Stimulated activated CD8-positive, alpha-beta memory T cell treated with anti-CD3 and anti-CD28 coated beads, Interleukin-12 subunit alpha, Interleukin-12 subunit beta, amount 100 ng/mL, for 24 hours (primary cell): Measurements from ENCODE around the gene PRKCA.
"Not testable (repeated sequence)": the region's sequence is repeated elsewhere in the genome, so short reads cannot be mapped to it uniquely, and the experiment has no call there.

Source experiments
- DNase-seq: peaks from one replicate; pipeline ENCODE4 v3.0.0-alpha.2; 2020; ENCODE audit errors: extremely low read depth

The PRKCA gene

DNA sequence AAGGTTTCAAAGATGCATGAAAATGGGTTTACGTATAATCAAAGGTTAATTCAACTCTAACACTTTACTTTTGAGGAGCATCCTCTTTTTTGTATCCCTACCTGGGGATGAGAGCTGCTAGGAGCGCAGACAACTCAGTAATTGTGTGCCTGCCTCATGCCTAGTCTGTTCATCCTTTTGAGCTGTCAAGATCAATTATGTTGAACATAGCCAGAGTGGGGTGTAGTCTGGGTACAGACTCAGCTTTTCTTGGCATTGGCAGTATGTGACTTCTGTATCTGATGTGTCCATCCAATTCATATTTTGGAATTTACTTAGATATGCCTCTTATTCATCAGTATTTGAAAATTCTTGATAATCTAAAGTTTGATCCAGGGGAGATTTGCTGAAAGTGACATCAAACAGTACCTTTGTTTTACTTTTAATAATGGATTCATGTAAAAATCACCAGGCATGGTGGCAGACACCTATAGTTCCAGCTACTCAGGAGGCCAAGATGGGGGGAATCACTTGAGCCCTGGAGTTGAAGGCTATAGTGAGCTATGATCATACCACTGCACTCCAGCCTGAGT lies 24.1 kb downstream of the PRKCA start:
- DNase-seq: no peak

DNA sequence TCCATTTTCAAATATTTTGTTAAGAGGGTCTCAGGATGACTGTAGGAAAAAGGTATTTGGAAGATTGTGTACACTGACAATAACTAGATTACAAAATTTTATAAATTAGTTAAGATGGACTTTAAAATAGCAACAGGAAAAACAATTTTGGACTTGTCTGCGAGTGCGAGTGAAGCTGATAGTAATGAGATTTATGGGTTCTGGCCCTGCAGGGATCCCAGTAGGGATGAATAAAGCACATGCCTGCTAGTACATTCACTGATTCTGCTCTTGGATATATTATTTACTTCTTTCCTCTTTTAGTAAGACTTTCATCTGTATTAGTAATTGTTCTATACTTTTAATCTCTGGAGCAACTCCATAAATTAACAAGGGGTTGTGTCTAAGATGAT lies 28.2 kb downstream of the PRKCA start:
- DNase-seq: no peak

DNA sequence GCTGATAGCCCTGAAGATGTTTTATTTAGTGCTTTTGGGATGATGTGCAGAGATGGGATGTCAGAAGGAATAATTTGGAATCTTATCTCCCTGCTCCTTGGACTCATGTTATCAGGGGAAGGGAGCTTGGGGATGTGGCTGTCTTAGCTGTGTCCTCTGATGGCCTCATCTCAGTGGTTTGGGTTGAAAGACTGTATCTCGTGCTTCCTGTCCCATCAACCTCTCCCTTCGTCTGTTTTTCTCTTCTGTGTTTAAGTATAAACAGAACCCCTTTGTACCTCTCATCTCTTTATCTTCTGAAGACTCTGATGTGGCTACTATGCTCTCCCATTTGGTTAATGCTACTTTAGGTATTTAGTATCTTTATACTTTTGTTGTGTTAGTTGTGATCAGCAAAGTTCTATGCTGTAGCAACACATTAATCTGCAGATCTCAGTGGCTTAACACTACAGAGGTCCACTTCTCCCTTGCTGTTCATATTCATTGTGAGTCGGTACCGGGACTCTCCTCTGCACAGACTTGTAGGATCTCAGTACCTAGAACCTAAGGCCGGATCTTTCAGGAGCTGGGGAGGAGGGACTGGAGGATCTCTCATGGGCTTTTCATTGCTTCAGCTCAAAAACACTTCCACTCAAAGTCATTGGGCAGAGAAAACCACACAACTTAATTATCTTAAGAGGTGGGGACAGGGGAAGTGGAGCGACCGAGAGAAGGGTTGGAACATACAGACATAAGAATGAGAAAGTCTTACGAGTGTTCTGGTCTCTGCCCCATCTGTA lies 28.8 kb downstream of the PRKCA start:
- no peak for DNase-seq

DNA sequence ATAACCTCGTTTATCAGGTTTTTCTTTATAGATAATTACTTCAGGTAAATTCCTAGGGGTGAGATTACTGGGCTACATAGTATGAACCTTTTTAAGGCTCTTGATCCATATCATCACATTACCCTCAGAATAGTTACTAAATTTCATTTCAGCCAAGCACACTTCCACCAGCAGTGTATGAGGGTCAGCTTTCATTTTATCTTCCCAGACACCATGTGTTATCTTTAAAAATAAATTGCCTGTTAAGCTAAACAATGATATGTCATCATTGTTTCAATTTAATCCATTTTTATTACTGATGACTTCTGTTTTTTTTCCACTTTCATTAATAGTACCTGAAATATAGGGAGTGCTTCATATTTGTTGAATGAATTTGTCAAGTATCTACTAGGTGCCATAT lies 33.4 kb downstream of the PRKCA start:
- no peak for DNase-seq

DNA sequence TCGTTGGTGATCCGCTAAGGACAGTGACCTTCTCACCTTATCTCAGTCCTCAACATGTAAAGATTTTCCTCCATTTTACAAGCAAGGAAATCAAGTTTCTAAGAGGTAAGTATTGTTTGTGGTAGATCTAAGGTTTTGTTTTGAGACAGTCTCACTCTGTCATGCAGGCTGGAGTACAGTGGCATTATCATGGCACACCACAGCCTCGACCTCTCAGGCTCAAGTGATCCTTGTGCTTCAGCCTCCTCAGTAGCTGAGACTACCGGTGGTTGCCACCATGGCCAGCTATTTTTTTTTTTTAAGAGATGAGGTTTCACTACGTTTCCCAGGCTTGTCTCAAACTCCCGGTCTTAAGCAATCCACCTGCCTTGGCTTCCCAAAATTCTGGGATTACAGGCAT lies 34.9 kb downstream of the PRKCA start:
- no peak for DNase-seq

DNA sequence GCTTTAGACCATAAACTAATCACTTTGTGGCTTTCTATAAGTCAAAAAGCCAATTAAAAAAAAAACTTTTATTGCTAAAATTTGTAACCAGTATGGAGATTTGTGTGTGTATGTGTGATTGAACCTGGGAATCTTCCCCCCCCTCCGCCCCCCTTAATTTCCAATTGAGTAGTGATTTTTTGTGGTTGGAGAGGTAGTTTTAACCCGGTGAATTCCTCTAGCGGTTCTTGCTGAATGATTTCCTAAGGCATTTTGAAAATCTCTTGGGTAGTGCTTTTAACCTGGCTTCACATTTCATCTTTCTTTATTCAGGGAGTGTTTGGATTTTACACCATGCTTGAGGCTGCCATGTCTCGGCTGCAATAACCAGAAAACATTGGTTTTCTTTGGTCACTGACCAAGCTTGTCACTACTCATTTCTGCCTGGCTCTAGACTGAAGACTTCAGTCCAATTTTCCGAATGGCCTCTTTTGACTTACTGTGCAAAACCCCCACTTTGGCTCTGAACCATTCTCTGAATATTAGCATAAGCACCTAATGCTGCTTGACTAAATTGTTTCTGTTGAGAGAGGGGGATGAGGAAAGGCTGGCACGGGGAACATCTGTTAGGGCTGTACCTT lies 35.6 kb downstream of the PRKCA start:
- no peak for DNase-seq

DNA sequence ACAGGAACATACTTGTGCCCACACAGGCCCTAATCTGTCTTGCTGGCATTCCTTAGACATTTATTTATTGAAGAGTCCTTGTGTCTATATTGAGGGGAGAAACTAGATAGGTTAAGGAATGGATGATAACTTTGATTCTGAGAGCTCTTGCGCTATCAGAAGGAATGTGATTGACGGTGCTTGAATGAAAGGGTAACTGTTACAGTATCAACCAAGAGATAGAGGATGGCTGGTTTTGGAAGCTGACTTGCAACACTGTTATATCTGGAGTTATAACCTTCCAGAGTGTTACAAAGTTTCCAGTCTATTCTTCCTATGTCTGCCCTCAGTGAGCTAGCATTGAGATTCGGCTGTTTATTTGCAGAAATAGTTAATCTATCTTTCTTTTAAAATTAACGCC lies 36.5 kb downstream of the PRKCA start:
- DNase-seq: no peak

DNA sequence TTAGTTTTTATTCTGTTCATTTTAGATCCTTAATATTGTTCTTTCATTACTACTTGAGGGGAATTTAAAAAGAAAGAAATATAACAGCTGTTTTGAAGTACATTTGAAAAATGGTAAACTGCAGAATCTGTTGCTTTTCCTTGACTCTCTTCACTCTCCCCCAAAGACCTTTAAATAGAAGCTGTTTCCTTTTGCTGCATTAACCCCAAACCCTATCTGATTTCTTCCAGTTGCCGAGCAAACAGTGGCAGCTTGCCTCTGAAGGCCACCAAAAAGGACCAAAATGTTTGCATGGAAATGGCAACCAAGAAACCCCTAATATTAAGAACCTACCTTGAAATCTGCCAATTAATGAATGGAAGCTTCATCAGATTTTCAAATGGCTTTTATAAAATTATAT lies 37.1 kb downstream of the PRKCA start:
- DNase-seq: no peak

DNA sequence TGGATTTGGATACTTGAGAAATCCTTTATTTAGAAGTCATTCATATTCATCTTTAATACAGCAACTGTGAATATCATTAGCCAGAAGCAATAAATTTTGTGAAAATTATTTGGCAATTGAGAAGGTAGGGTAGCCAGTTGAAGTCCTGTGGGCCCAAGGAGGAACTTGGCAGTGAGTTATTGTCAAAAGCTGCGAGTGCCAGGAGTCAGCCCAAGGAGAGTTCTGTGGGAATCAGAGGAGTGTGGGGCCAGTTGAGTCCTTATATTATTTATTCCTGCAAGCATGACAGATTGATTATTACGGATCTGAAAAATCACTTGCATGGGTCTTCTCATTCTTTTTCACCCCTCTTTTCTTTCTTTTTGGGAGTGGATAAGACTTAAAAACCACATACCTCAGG lies 38.3 kb downstream of the PRKCA start:
- DNase-seq: no peak

DNA sequence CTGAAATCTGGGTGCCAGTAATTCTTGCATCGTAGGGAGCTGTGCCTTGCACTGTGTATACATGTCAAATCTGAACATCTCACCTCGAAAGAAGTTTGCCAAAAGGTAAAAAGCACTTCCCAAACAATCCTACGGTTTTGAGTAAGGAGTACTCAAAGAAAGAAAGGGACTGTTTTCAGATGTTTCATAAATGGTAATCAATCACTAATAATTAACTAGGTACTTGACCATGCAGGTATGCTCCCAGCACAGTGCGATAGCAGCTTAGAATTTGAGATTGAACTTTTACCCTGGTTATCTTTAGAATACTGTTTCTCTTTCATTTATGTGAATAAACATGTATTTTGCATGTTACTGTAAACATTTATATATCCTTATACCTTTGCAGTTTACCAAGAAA lies 39.0 kb downstream of the PRKCA start:
- no peak for DNase-seq

DNA sequence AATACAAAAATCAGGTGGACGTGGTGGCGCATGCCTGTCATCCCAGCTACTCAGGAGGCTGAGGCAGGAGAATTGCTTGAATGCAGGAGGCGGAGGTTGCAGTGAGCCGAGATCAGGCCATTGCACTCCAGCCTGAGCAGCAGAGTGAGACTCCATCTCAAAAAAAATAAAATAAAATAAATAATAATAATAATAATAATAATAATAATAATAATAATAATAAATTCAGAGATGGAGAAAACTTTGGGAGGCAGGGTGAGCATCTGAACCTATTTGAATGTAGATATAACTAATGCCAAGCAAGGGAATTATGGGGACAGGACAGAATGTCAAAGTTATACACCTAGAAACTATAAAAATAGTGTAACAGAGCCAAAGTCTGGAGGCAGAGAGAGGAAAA lies 39.9 kb downstream of the PRKCA start:
- DNase-seq: not testable (repeated sequence)

DNA sequence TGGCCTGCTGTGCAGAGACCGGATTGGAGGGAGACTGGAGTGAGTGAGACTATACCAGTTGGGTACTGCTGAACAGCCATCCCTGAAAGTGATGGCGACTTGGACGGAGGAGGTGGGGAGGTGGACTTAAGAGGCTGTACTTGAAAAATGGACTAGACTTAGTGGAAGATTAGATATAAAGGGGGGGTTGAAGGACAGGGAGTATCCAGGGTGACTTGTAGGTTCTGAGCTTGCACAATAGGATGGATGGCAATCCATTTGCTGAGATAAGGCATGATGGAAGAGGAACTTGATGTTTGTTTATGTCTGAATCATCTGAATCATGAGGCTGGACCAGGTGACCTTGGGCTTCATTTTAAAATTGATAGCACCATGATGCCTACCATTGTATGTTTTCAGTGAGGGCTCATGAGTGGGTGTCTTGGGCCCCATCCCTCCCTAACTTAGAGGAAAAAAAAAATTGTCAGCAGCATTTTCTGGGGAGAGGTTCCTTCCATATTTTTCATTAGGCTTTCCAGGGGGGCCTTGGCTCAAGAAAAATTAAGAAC lies 41.2 kb downstream of the PRKCA start:
- no peak for DNase-seq

DNA sequence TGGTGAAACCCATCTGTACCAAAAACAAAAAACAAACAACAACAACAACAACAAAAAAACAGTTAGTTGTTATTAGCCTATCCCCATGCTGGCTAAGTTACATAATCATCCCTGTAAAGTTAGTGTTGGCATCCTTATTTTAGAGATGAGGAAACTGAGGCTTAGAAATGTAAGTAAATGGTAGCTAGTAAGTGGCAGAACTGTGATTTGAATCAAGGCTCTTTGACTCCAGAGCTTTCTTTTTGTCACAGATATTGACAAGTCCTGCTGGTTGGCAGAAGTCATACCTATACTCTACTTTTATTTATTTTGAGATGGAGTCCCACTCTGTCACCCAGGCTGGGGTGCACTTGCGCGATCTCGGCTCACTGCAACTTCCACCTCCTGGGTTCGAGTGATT lies 42.1 kb downstream of the PRKCA start:
- DNase-seq: no peak

DNA sequence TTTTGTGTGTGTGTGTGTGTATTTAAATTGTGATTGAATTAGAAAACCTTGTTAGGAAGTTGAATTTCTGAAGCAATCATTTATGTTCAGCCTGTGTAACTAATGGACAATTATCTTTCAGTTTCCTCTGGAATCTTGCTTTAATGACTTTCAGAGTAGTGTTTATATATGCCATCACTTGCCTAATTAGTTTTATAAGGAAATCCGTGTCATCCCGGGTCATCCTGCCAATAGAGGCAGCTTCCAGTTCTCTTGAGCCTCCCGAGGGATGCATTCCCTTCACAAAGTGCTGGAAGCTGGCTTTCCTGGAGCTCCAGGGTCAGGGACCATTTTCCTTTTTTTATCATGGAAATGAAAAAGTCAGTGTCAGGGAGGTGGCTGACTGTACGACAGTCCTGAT lies 42.9 kb downstream of the PRKCA start:
- no peak for DNase-seq

DNA sequence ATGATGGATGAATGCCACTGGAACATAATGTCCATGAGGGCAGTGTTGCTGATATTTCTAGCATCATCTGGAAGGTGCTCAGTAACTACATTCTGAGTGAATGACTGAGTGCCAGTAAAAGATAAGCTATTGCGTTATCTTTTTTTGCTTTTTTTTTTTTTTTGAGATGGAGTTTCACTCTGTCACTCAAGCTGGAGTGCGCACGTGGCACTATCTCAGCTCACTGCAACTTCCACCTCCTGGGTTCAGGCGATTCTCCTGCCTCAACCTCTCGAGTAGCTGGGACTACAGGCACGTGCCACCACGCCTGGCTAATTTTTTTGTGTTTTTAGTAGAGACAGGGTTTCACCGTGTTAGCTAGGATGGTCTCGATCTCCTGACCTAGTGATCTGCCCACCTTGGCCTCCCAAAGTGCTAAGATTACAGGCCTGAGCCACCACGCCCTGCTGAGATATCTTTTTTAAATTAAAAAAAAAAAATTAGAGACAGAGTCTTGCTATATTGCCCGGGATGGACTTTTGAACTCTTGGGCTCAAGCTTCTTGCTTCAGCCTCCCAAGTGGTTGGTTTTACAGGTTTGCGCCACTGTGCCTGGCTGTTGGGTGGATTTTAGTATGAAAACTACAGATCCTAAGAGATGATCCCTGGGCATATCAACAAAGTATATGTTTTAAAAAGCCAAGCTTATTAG lies 43.7 kb downstream of the PRKCA start:
- DNase-seq: not testable (repeated sequence)

DNA sequence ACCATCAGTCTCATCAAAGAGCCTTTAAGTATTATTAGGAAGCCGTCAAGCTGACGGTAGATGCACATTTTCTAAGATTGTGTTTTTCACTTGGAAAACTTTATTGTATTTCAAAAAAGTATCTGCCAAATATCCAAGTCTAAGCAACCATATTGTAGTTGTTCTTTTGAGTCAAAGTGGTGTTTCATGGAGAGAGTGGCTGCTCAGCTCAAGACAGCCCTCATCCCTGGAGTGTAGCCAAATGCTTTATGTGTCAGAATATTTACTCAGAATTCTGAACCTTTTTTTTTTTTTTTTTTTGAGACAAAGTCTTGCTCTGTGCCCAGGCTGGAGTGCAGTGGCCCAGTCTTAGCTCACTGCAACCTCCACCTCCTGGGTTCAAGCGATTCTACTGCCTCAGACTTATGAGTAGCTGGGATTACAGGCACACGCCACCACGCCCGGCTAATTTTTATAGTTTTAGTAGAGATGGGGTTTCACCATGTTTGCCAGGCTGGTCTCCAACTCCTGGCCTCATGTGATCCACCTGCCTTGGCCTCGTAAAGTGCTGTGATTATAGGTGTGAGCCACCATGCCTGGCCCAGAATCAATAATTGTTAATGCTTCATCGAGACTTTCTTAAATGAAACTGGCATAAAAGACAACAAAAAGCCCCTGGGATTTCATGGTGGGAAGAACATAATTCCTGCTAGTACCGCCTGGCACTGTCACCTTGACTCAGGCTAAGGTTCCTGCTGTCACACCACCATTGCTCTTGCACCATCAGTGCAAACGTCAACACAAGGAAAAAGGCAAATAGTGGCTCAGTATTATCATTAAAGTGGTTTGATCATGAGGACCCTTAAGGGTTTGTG lies 45.5 kb downstream of the PRKCA start:
- no peak for DNase-seq

DNA sequence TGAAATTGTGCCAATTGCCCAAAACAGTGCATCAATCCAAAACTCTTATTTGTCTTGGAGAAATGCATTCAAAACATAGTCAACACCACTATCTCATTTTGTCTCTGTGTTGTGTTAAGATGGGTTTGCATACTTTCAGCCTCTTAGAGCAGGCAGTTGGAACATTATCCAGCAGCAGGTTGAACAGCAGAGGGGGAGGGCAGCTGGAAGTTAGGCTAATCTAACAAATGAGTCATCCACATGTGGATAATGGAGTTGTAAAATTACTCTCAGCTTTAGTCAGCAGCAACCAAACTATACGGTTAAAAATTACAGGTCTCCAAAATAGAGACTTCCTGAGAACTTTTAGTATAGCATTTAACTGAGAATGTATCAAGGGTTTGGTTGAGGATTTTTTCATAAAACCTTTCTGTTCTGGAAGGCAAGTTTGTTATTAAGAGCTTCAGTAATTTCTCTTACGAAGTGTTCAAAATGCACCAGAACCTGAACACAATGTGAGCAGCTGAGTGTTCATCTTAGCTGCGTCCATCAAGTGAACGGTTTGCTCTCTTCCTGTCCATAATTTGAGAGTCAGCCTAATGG lies 46.3 kb downstream of the PRKCA start:
- no peak for DNase-seq

DNA sequence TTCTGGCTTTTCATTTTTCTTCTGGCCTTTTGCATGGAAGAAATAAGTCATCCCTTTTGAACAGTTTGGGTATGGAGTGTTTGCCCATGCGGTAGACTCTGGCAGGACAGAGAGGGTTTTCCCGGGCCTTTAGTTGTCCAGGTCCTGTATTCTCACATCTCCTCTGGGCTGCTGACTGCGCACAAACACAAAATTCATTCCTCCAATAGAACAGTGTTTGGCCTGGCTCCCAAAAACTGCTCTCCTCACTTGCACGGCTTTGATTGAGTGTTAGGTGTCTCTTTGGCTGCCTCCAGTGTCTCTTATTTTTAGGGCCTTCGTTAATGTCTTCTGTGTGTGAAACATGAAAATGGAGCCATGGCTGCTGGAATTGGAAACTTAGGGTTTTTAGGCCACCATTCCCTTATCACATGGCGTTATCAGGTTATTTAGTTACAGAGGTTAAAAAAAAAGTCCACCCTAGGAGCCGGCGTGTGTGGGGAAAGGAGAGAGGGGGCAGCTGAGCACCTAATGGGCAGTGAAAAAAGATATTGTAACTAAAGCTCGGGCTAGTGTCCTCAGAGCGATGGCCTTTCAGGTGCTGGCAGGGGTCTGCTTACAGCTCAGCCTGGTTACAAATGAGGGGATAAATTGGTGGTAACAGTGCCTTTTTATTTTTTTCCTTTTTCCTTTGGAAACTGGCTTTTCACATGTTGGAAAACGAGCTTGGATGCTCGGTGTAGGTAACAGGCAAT lies 47.3 kb downstream of the PRKCA start:
- no peak for DNase-seq

DNA sequence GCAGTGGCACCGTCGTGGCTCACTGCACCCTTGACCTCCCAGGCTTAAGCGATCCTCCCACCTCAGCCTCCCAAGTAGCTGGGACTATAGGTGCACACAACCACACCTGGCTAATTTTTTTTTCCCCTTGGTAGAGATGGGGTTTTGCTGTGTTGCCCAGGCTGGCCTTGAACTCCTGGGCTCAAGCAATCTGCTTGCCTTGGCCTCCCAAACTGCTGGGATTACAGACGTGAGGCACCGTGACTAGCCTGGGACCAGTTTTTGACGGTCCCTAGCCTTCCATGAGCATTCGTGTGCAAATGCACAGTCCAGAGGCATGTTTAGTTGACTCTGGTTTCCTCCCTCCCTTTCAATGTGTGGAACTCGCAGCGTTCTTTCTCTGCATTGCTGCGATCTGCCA lies 48.2 kb downstream of the PRKCA start:
- not testable (repeated sequence) for DNase-seq

DNA sequence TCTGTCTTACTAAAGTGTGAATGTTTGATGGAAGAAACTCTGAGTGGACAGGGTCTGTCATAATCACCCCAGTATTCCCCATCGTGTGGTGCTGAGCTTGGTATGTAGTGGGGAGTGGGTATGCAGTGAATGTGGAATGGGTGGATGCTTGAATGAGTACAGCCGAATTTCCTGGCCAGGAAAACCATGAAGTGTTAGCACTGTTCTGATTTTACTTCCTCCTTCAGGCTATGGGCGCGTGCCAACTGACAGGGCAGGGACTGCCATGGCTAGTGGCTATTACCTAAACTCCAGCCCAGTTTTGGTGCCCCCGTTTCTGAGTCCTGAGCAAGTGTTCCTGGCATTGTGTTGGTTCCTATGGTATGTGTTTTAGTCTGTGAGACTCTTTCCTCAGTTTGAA lies 48.6 kb downstream of the PRKCA start:
- DNase-seq: no peak

DNA sequence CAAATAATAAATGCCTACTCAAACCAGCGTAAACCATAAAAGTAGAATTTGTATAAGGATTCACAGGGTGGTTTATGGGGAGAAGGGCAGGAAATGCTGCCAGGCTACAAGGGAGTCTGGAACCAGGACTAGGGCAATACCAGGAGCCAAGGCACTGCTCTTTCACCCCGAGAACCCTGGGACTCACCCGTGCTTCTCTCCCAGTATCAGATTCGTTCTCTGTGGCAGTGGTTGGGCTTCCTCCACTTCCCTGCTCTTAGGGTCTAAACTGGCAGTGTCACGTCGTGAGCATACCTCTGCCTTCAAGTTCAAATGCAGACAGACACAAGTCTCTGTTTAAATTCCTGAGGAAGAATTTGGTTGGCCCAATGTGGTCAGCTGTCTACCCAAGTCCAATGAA lies 49.3 kb downstream of the PRKCA start:
- DNase-seq: no peak
